ENCODE measurements around the gene SPTBN4. TPM values are rescaled to one million over a fixed set of nuclear protein-coding genes. Genes with fewer than 3 reads are reported as not detected.
"Not testable (repeated sequence)": the region's sequence is repeated elsewhere in the genome, so short reads cannot be mapped to it uniquely, and the experiment has no call there.

The SPTBN4 gene
- total RNA-seq, 4 donors from 2014 or later, result 0.30 to 1.2 (median 0.71) TPM

DNA sequence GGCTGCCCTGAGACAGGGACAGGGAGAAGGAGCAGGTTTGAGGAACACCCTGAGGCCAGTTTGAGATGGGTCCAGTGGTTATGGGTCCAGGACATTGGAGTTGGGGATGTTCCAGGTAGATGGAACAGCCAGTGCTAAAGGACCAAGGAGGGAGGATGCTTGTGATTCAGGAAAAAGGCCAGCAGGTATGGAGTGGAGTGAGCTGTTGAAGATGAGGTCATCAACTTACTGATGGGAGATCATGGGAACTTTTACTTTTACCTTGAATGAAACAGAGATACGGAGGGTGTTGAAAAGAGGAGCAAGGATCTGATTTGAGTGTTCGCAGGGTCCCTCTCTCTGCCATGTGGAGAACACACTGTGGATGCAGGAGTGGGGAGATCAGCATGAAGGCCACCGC lies 25.5 kb downstream of the SPTBN4 start:
- WGBS, result 82% methylated on average over 3 of the region's 3 CpGs
- Histone ChIP-seq H3K4me1 (peaks cover 8% of the 10 kb centered on the region), H3K4me3 (no peak overlapping the region), H3K27ac (no peak overlapping the region), H3K27me3 (peaks cover 4% of the 10 kb centered on the region), H3K36me3 (no peaks in the 10 kb centered on the region), H3K9me3 (no peaks in the 10 kb centered on the region)
- DNase-seq (ENCODE audit: low spot score in 2 of 2), result no peak
- TF ChIP-seq POLR2A (IDR thresholded peaks at IDR 0.05), result no peak
- TF ChIP-seq EP300 (IDR thresholded peaks at IDR 0.05), result no peak
- no peak for TF ChIP-seq POLR2AphosphoS5 (IDR thresholded peaks at IDR 0.05)
- TF ChIP-seq, protein P1, sequence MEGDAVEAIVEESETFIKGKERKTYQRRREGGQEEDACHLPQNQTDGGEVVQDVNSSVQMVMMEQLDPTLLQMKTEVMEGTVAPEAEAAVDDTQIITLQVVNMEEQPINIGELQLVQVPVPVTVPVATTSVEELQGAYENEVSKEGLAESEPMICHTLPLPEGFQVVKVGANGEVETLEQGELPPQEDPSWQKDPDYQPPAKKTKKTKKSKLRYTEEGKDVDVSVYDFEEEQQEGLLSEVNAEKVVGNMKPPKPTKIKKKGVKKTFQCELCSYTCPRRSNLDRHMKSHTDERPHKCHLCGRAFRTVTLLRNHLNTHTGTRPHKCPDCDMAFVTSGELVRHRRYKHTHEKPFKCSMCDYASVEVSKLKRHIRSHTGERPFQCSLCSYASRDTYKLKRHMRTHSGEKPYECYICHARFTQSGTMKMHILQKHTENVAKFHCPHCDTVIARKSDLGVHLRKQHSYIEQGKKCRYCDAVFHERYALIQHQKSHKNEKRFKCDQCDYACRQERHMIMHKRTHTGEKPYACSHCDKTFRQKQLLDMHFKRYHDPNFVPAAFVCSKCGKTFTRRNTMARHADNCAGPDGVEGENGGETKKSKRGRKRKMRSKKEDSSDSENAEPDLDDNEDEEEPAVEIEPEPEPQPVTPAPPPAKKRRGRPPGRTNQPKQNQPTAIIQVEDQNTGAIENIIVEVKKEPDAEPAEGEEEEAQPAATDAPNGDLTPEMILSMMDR (IDR thresholded peaks at IDR 0.05), result no peak

GRCh38 chr19:40493778-40494177 lies 27.0 kb downstream of the SPTBN4 start:
- Histone ChIP-seq H3K9me3 (no peaks in the 10 kb centered on the region), H3K27me3 (no peaks in the 10 kb centered on the region), H3K27ac (no peak overlapping the region), H3K4me3 (no peak overlapping the region), H3K4me1 (no peaks in the 10 kb centered on the region), H3K36me3 (no peaks in the 10 kb centered on the region)
- no peak for DNase-seq (ENCODE audit: low spot score in 2 of 2)
- TF ChIP-seq POLR2A (IDR thresholded peaks at IDR 0.05), result no peak
- TF ChIP-seq EP300 (IDR thresholded peaks at IDR 0.05), result no peak
- TF ChIP-seq POLR2AphosphoS5 (IDR thresholded peaks at IDR 0.05), result no peak
- TF ChIP-seq, protein P1 (IDR thresholded peaks at IDR 0.05), result no peak
- 67% methylated on average over 4 of the region's 4 CpGs for WGBS

DNA sequence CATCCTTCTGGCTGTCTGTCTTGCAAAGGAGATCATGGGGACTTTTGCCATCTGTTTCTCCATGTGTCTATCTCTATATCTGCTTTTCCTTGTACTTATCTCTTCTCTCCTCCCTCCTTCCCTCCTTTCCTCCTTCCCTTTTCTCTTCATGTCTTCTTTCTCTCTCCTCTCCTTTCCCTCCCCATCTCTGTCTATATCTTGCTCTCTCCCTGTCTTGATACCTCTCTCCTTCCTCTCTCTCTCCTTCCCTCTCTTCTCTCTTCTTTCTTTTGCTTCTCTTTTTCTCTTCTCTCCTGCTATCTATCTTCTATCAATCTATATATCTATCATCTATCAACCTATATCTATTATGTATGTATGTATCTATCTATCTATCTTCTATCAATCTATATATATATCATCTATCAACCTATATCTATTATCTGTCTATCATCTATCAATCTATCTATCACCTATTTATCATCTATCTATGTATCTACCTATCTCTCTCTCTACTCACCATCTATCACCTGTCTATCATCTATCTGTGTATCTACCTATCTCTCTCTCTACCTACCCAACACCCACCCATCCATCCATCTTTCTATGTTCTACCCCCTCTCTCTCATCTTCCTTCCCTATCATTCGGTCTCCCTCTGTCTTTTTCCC lies 27.5 kb downstream of the SPTBN4 start:
- Histone ChIP-seq H3K36me3 (no peaks in the 10 kb centered on the region), H3K4me3 (no peak overlapping the region), H3K27me3 (no peaks in the 10 kb centered on the region), H3K4me1 (no peaks in the 10 kb centered on the region), H3K27ac (no peak overlapping the region), H3K9me3 (no peaks in the 10 kb centered on the region)
- no peak for DNase-seq (ENCODE audit: low spot score in 2 of 2)
- WGBS, result 97% methylated on average over 1 of the region's 1 CpG
- no peak for TF ChIP-seq POLR2A (IDR thresholded peaks at IDR 0.05)
- TF ChIP-seq POLR2AphosphoS5 (IDR thresholded peaks at IDR 0.05), result no peak
- TF ChIP-seq, protein P1 (IDR thresholded peaks at IDR 0.05), result no peak
- TF ChIP-seq EP300 (IDR thresholded peaks at IDR 0.05), result no peak

DNA sequence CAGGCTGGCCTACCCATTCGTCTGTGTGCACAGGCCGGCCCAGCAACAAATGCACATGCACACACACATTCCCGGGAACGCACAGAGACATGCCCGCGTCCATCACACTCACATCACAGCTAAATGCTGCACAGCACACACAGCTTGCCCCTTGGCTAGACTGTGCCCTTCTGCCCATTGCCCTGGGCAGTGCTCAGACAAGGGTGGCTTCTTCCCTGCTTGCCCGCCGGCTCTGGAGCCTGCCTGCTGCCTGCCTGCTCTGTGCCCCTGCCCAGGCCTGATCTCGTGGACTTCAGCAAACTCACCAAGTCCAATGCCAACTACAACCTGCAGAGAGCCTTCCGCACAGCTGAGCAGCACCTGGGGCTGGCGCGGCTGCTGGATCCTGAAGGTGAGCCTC lies 30.4 kb downstream of the SPTBN4 start:
- TF ChIP-seq POLR2A (IDR thresholded peaks at IDR 0.05) (no peak), POLR2AphosphoS5 (IDR thresholded peaks at IDR 0.05) (no peak), EP300 (IDR thresholded peaks at IDR 0.05) (no peak)
- TF ChIP-seq, protein P1 (IDR thresholded peaks at IDR 0.05), result no peak
- WGBS, result 94% methylated on average over 9 of the region's 12 CpGs
- no peak overlapping the region for H3K27ac ChIP-seq
- H3K4me1 ChIP-seq, result no peaks in the 10 kb centered on the region
- DNase-seq (ENCODE audit: low spot score in 2 of 2), result no peak
- no peaks in the 10 kb centered on the region for H3K27me3 ChIP-seq
- H3K4me3 ChIP-seq, result no peak overlapping the region
- no peaks in the 10 kb centered on the region for H3K9me3 ChIP-seq
- no peaks in the 10 kb centered on the region for H3K36me3 ChIP-seq

DNA sequence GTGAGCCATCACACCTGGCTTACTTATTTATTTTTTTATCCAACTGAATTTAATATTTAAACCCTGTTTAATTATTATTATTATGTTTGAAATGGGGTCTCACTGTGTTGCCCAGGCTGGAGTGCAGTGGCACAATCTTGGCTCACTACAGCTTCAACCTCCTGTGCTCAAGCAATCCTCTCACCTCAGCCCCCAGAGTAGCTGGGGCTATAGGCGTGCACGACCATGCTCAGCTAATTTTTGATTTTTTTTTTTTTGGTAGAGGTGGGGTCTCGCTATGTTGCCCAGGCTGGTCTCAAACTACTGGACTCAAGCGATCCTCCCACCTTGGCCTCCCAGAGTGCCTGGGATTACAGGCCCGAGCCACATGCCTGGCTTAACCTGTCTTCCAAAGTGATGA lies 32.5 kb downstream of the SPTBN4 start:
- Histone ChIP-seq H3K36me3 (no peaks in the 10 kb centered on the region), H3K4me1 (no peaks in the 10 kb centered on the region), H3K27me3 (no peaks in the 10 kb centered on the region), H3K9me3 (no peaks in the 10 kb centered on the region), H3K27ac (no peak overlapping the region), H3K4me3 (no peak overlapping the region)
- DNase-seq (ENCODE audit: low spot score in 2 of 2), result no peak
- WGBS, result 76% methylated on average over 5 of the region's 5 CpGs
- TF ChIP-seq POLR2A (IDR thresholded peaks at IDR 0.05), result no peak
- TF ChIP-seq, protein P1 (IDR thresholded peaks at IDR 0.05), result no peak
- no peak for TF ChIP-seq EP300 (IDR thresholded peaks at IDR 0.05)
- TF ChIP-seq POLR2AphosphoS5 (IDR thresholded peaks at IDR 0.05), result no peak

- H3K27ac ChIP-seq; H3K36me3 ChIP-seq; DNase-seq (ENCODE audit: low spot score in 2 of 2); H3K4me1 ChIP-seq; H3K4me3 ChIP-seq; H3K27me3 ChIP-seq; H3K9me3 ChIP-seq: not testable (repeated sequence)
- 87% methylated on average over 8 of the region's 8 CpGs for WGBS
Measured at GRCh38 chr19:40500678-40501530, 34.1 kb downstream of the SPTBN4 start.
